Psoas muscle (tissue), 8 donors: ENCODE results near the gene SFT2D2. TPM values are rescaled to one million over a fixed set of nuclear protein-coding genes. Genes with fewer than 3 reads are reported as not detected.

Experiments
- ATAC-seq, 4 donors: fragments of 200-7000 bp; cut with Tn5 transposase; one replicate each; pipeline ENCODE4 v1.9.1; 2020; ENCODE audit warnings: moderate library complexity in 3 of 4, mild to moderate bottlenecking in 2 of 4
- DNase-seq, 2 donors: peaks; one replicate each; pipeline ENCODE4 v3.0.0-alpha.2; 2020
- H3K27ac ChIP-seq: fragments of 200-600 bp; one replicate; pipeline ENCODE4 v1.8.0; 2022
- H3K27me3 ChIP-seq, 3 donors: fragments of 200-600 bp in 1 of 3; one replicate each; pipeline versions ENCODE4 v1.6.1 to v1.8.0; 2013 to 2022; ENCODE audit warnings: low read length in 2 of 3, mild to moderate bottlenecking in 2 of 3, moderate library complexity in 1 of 3; ENCODE audit not compliant: insufficient read depth in 3 of 3
- H3K36me3 ChIP-seq, 2 donors: fragments of 200-600 bp in 1 of 2; one replicate each; pipeline versions ENCODE4 v1.6.1 to v1.8.0; 2013 to 2022; ENCODE audit warnings: low read depth in 1 of 2, mild to moderate bottlenecking in 1 of 2, moderate library complexity in 1 of 2; ENCODE audit not compliant: insufficient read depth in 1 of 2
- H3K4me1 ChIP-seq: fragments of 200-600 bp; one replicate; pipeline ENCODE4 v1.8.0; 2022
- H3K4me3 ChIP-seq: fragments of 200-600 bp; one replicate; pipeline ENCODE4 v1.8.0; 2022; ENCODE audit warnings: mild to moderate bottlenecking
- H3K9me3 ChIP-seq: fragments of 200-600 bp; one replicate; pipeline ENCODE4 v1.8.0; 2022
- WGBS, 3 donors: extraction: QIAGEN DNeasy Blood & Tissue Kit; methylation state at CpG; one replicate each; pipeline versions ENCODE4 v1.1.6 to v1.1.7; 2013; 5-methylcytosine and 5-hydroxymethylcytosine counted together
- intact Hi-C, 2 donors: fragments of 100-400 bp; cut with DNase I; formaldehyde crosslinking; loops; one replicate each; pipeline versions ENCODE4 v1.11.0 to v1.14.2; 2022
- polyA plus RNA-seq, 3 donors: library from polyadenylated mRNA; stranded (reverse); fragments of 200-250 nt; gene quantifications; one replicate each; pipeline ENCODE4 v1.2.3, GENCODE V29; 2013
- total RNA-seq, 4 donors: library from RNA; stranded (reverse); fragmentation: NEBNext Ultra II Directional in 2 of 4; extraction: Animal tissue kit (Norgen Biotek cat#: 25700) in 2 of 4; gene quantifications; one replicate each; pipeline versions ENCODE4 v1.2.1 to v1.2.4, GENCODE V29; 2021 to 2023
- TF ChIP-seq, protein P1 (sequence below): fragments of 200-600 bp; IDR thresholded peaks from one replicate; pipeline ENCODE4 v1.8.0; 2022; ENCODE audit warnings: antibody characterized with exemption
- donor health status: healthy with polysubstance abuse.
- donor health status: DM: no; HTN: no; CAD: no; lungs with moderate emphysema.
- donor health status: Bipolar disorder and iron deficiency.
- donor health status: healthy.
- donor health status: DM: yes; HTN: yes; CAD: no.
- donor health status: DM: no; HTN: no; CAD: no.
- donor health status: DM: no; HTN: no; CAD: no.
- donor health status: DM: yes; HTN: yes; CAD: no.

The SFT2D2 gene
- total and polyA plus RNA-seq, 7 donors: 2.0 to 15.5 (median 12.7) TPM

DNA sequence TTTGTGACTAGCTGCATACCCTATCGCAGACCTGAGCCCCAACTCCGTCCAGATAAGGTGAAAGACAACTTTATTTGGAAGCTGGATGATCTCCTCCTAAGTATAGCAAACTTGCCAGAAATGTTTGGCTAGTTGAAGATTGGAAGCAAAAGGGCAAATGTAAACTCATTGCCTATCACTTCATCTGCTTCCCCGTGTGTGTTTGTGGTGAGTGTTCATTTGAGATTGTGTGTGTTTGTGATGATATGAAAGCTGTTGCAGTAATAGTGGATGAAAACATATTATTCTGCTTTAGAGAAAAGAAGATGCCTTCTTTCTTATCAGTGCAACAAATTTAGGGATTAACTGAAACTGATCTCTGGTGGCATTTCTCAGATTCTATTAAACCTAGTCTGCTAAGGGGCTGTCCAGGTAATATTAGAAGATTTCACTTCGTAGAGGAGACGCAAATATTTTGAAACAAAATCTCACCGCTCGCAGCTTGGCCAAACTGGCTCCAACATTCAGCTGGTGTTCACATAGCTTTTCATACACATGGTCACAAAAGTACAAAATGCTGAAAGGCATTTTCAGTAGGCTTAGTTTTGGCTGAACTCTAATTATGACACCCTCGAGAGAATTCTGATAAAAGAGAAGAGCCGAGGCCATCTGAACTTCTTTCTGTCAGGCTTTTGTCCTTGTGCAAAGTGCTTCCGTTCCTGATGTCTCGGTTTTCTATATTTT, 56.0 kb downstream of the SFT2D2 start:
- TF ChIP-seq, protein P1, sequence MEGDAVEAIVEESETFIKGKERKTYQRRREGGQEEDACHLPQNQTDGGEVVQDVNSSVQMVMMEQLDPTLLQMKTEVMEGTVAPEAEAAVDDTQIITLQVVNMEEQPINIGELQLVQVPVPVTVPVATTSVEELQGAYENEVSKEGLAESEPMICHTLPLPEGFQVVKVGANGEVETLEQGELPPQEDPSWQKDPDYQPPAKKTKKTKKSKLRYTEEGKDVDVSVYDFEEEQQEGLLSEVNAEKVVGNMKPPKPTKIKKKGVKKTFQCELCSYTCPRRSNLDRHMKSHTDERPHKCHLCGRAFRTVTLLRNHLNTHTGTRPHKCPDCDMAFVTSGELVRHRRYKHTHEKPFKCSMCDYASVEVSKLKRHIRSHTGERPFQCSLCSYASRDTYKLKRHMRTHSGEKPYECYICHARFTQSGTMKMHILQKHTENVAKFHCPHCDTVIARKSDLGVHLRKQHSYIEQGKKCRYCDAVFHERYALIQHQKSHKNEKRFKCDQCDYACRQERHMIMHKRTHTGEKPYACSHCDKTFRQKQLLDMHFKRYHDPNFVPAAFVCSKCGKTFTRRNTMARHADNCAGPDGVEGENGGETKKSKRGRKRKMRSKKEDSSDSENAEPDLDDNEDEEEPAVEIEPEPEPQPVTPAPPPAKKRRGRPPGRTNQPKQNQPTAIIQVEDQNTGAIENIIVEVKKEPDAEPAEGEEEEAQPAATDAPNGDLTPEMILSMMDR: no peak
- DNase-seq (no peak), ATAC-seq (no peak)
- no peaks in the 10 kb centered on the region for H3K36me3 ChIP-seq
- H3K4me1 ChIP-seq: no peaks in the 10 kb centered on the region
- 50 to 72% (median 51%) methylated on average over 11 of the region's 11 CpGs for WGBS, 3 donors
- H3K4me3 ChIP-seq: no peak overlapping the region
- intact Hi-C loops: no loop called here
- H3K9me3 ChIP-seq: peaks cover 8% of the 10 kb centered on the region
- H3K27me3 ChIP-seq: no peaks in the 10 kb centered on the region
- H3K27ac ChIP-seq: no peak overlapping the region

DNA sequence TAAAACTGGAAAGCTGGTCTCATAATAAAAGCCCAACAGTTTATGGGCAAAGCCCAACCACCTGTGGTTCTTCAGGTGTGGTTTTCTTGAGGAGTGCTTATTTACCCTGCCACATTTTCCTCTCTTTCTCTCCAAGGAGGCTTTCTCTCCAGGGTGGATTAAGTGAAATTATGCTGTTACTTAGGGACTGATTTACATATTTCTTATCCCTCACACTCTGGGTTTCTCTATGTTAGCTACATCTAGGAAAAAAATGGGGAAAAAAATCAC, 59.7 kb downstream of the SFT2D2 start:
- H3K27ac ChIP-seq: no peak overlapping the region
- H3K9me3 ChIP-seq: no peaks in the 10 kb centered on the region
- H3K4me3 ChIP-seq: no peak overlapping the region
- ATAC-seq (no peak), DNase-seq (no peak)
- intact Hi-C loops: no loop called here
- no peaks in the 10 kb centered on the region for H3K36me3 ChIP-seq
- TF ChIP-seq, protein P1: no peak
- no peaks in the 10 kb centered on the region for H3K4me1 ChIP-seq
- no peaks in the 10 kb centered on the region for H3K27me3 ChIP-seq

DNA sequence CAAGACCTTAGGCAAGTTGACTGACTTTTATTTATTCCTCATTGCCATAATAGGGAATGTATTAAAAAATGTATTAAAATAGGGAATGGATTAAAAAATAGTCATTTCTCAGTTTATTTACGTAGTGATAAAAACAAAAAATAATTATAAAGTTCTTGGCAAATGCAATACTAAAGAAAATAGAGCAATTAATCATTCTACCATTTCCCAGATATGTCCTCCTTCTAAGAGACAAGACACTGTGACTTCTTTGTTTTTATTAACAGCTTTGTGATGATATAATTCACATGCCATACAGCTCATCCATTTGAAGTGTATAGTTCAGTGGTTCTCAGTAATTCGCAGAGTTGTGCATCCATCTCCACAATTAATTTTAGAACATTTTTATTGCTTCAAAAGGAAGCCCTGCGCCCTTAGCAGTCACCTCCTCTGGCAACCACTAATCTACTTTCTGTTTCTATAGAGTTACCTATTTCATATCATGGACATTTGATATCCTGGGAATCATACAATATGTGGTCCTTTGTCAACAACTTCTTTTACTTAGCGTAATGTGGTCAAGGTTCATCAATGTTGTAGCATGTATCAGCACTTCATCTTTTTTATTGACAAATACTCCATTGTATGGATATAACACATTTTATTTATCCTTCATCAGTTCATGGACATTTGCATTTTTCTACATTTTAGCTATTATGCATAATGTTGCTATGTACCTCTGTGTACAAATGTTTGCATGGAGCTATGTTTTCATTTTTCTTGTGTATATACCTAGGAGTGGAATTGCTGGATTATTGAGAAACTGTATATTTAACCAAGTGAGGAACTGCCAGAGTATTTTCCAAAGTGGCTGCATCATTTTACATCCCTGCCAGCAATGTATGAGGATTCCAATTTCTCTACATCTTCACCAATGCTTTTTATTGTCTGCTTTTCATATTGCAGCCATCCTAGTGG, 60.4 kb downstream of the SFT2D2 start:
- TF ChIP-seq, protein P1: no peak
- ATAC-seq: no peak
- no peaks in the 10 kb centered on the region for H3K36me3 ChIP-seq
- 77 to 93% (median 90%) methylated on average over 4 of the region's 4 CpGs for WGBS, 3 donors
- H3K27me3 ChIP-seq: no peaks in the 10 kb centered on the region
- H3K4me1 ChIP-seq: no peaks in the 10 kb centered on the region
- DNase-seq: no peak
- no peak overlapping the region for H3K4me3 ChIP-seq
- H3K9me3 ChIP-seq: no peaks in the 10 kb centered on the region
- intact Hi-C loops: no loop called here
- no peak overlapping the region for H3K27ac ChIP-seq

DNA sequence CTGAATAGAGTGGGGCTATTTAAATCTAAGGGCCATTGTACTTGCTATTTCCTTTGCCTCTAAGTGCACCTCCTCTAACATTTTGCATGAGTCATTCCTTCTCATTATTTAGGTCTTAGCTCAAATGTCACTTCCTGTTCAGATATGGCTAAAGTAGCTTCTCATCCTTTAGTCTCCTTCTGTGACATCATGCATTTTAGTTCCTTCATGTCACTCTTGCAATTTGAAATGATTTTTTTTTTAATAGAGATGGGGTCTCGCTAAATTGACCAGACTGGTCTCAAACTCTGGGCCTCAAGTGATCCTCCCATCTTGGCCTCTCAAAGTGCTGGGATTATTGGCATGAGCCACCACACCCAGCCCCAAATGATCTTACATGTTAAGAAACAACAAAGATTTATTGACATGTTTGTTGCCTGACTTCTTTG, 61.4 kb downstream of the SFT2D2 start:
- 91 to 98% (median 96%) methylated on average over 1 of the region's 1 CpG for WGBS, 3 donors
- TF ChIP-seq, protein P1: no peak
- H3K27me3 ChIP-seq: no peaks in the 10 kb centered on the region
- no peaks in the 10 kb centered on the region for H3K36me3 ChIP-seq
- intact Hi-C loops: no loop called here
- DNase-seq (no peak), ATAC-seq (no peak)
- H3K4me1 ChIP-seq: no peaks in the 10 kb centered on the region
- no peak overlapping the region for H3K4me3 ChIP-seq
- H3K9me3 ChIP-seq: no peaks in the 10 kb centered on the region
- no peak overlapping the region for H3K27ac ChIP-seq
